ENCODE measurements around the gene ZNF385D.

DNA sequence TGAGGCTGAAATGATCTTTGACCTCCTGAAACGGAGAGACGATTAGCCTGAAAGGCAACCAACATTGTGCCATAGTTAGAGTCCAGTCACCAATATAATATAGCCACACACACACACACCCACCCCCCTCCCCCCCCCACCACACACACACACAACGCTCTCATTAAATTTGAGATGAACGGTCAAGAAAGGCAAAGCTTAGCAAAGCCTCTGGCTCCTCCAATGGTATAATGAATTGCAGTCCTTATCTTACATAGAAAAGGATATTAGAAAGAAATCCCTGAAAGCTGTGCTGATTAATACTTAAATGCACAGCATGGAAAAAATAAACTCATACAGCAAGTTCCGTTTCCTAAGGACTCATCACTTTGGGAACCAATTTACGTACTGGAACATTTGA lies 876 bp upstream of the ZNF385D start:
- TF ChIP-seq, protein P1, sequence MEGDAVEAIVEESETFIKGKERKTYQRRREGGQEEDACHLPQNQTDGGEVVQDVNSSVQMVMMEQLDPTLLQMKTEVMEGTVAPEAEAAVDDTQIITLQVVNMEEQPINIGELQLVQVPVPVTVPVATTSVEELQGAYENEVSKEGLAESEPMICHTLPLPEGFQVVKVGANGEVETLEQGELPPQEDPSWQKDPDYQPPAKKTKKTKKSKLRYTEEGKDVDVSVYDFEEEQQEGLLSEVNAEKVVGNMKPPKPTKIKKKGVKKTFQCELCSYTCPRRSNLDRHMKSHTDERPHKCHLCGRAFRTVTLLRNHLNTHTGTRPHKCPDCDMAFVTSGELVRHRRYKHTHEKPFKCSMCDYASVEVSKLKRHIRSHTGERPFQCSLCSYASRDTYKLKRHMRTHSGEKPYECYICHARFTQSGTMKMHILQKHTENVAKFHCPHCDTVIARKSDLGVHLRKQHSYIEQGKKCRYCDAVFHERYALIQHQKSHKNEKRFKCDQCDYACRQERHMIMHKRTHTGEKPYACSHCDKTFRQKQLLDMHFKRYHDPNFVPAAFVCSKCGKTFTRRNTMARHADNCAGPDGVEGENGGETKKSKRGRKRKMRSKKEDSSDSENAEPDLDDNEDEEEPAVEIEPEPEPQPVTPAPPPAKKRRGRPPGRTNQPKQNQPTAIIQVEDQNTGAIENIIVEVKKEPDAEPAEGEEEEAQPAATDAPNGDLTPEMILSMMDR (IDR thresholded peaks at IDR 0.05; ENCODE audit: borderline replicate concordance, extremely low read depth, low read length, poor library complexity, severe bottlenecking), result no peak
- no peak for TF ChIP-seq EZH2 (IDR thresholded peaks at IDR 0.05; ENCODE audit: borderline replicate concordance, low read depth, low read length, severe bottlenecking)
